HepG2 (cell line): ENCODE measurements around the gene DCHS2. TPM values are rescaled to one million over a fixed set of nuclear protein-coding genes. Genes with fewer than 3 reads are reported as not detected.

ENCODE experiments used
- ATAC-seq: fragments of 200-7000 bp; cut with Tn5 transposase; 3 replicates; pipeline ENCODE4 v1.9.1; 2020; ENCODE audit warnings: mild to moderate bottlenecking, moderate library complexity
- BruUV-seq: library from RNA; stranded (reverse); fragments of 400-500 nt; replicated peaks from 2 replicates; lab custom pipeline; 2021; lab: Mats Ljungman, UMichigan
- CTCF ChIA-PET: fragments of 300-600 bp; formaldehyde crosslinking; extraction: SDS; loops from one replicate; lab custom pipeline; 2021; ENCODE audit warnings: low total read pairs, inconsistent platforms, low intra/inter-chr PET ratio; lab: Yijun Ruan, JAX
- POLR2A ChIA-PET: fragments of 350-600 bp; sonication (Branson Sonifier 250); formaldehyde crosslinking; loops from one replicate; lab custom pipeline; 2020; ENCODE audit warnings: antibody characterized with exemption, inconsistent platforms; lab: Yijun Ruan, JAX
- DNase-seq: peaks from one replicate; pipeline ENCODE4 v3.0.0-alpha.2; 2015; ENCODE audit warnings: low spot score
- FAIRE-seq: peaks from 3 replicates; lab custom pipeline; 2011; peaks lifted over from hg19 to GRCh38; lab: Jason Lieb, UNC
- H2AFZ ChIP-seq: one replicate; pipeline ENCODE4 v1.6.1; 2011; ENCODE audit warnings: low read length, inconsistent platforms
- H3K27ac ChIP-seq: fragments of 300-600 bp; 3 replicates; pipeline ENCODE4 v1.8.0; 2011; ENCODE audit warnings: mixed run types, mild to moderate bottlenecking, mixed read lengths, low read length, inconsistent platforms; ENCODE audit not compliant: insufficient read depth; ENCODE audit errors: extremely low read length
- H3K27me3 ChIP-seq, 2 experiments: fragments of 200-600 bp in 1 of 2; 2 replicates in 1 of 2; 3 replicates in 1 of 2; pipeline versions ENCODE4 v1.6.0 to v1.8.0; 2011; ENCODE audit warnings: low read length in 2 of 2, mild to moderate bottlenecking in 2 of 2, moderate library complexity in 2 of 2, inconsistent platforms in 1 of 2; ENCODE audit not compliant: insufficient read depth in 2 of 2, control insufficient read depth in 1 of 2
- H3K36me3 ChIP-seq, 2 experiments: fragments of 200-600 bp in 1 of 2; replicated peaks in 1 of 2; 2 replicates in 1 of 2; 3 replicates in 1 of 2; pipeline versions ENCODE4 v1.5.1 to v1.8.0; 2011; ENCODE audit warnings: low read length in 2 of 2, inconsistent platforms in 1 of 2; ENCODE audit not compliant: insufficient read depth in 2 of 2, control insufficient read depth in 1 of 2
- H3K4me1 ChIP-seq: 2 replicates; pipeline ENCODE4 v1.5.1; 2012; ENCODE audit warnings: low read length, inconsistent platforms; ENCODE audit not compliant: insufficient read depth
- H3K4me2 ChIP-seq: 2 replicates; pipeline ENCODE4 v1.6.0; 2011; ENCODE audit warnings: low read depth, low read length, inconsistent platforms
- H3K4me3 ChIP-seq, 3 experiments: fragments of 200-600 bp in 1 of 3; sonication (generic), shearing (Covaris generic) in 1 of 3; replicated peaks in 1 of 3; 2 replicates each; pipeline ENCODE4 v1.5.1; 2011 to 2016; ENCODE audit warnings: low read length in 3 of 3, inconsistent platforms in 2 of 3, low read depth in 2 of 3, mild to moderate bottlenecking in 2 of 3, control low read depth in 1 of 3, mixed read lengths in 1 of 3; ENCODE audit not compliant: insufficient read depth in 1 of 3
- H3K79me2 ChIP-seq: one replicate; pipeline ENCODE4 v1.6.1; 2011; ENCODE audit warnings: low read length, inconsistent platforms; ENCODE audit not compliant: insufficient read depth
- H3K9ac ChIP-seq: 2 replicates; pipeline ENCODE4 v1.6.0; 2011; ENCODE audit warnings: mild to moderate bottlenecking, low read depth, low read length, inconsistent platforms; ENCODE audit not compliant: insufficient read depth
- H3K9me3 ChIP-seq: 2 replicates; pipeline ENCODE4 v1.5.1; 2012; ENCODE audit warnings: mild to moderate bottlenecking, low read length
- H4K20me1 ChIP-seq: 2 replicates; pipeline ENCODE4 v1.6.0; 2011; ENCODE audit warnings: inconsistent platforms, mild to moderate bottlenecking, low read length, moderate library complexity; ENCODE audit not compliant: insufficient read depth
- ATAD3A ChIP-seq: sonication (generic); formaldehyde crosslinking; IDR thresholded peaks from 2 replicates; pipeline ENCODE4 v1.4.0; 2020; ENCODE audit warnings: missing genetic modification reagents
- EEA1 ChIP-seq: sonication (generic); formaldehyde crosslinking; IDR thresholded peaks from 2 replicates; pipeline ENCODE4 v1.5.1; 2020; ENCODE audit warnings: mild to moderate bottlenecking, missing genetic modification reagents, borderline replicate concordance
- GTF2F1 ChIP-seq: fragments of 150-350 bp; IDR thresholded peaks from 2 replicates; pipeline ENCODE4 v1.6.1; 2014; ENCODE audit warnings: low read length
- KAT7 ChIP-seq: IDR thresholded peaks from 2 replicates; pipeline ENCODE4 v1.6.1; 2018; ENCODE audit warnings: borderline replicate concordance, missing compliant biosample characterization
- KDM2A ChIP-seq: sonication (generic); formaldehyde crosslinking; IDR thresholded peaks from 2 replicates; pipeline ENCODE4 v1.4.0; 2020; ENCODE audit warnings: low read depth, missing genetic modification reagents, borderline replicate concordance
- KLF12 ChIP-seq: sonication (generic); formaldehyde crosslinking; IDR thresholded peaks from 2 replicates; pipeline ENCODE4 v1.4.0; 2020; ENCODE audit warnings: missing genetic modification reagents, borderline replicate concordance
- NBN ChIP-seq: fragments of 450-650 bp; conservative IDR thresholded peaks from 2 replicates; pipeline ENCODE4 v1.6.1; 2017
- SMAD3 ChIP-seq: sonication (generic); formaldehyde crosslinking; IDR thresholded peaks from 2 replicates; pipeline ENCODE4 v1.4.0; 2020; ENCODE audit warnings: missing genetic modification reagents
- SP2 ChIP-seq: sonication (generic); formaldehyde crosslinking; IDR thresholded peaks from 2 replicates; pipeline ENCODE4 v1.5.1; 2020; ENCODE audit warnings: mild to moderate bottlenecking, missing genetic modification reagents
- ZBTB42 ChIP-seq: sonication (generic); formaldehyde crosslinking; IDR thresholded peaks from 2 replicates; pipeline ENCODE4 v1.5.0; 2020; ENCODE audit warnings: mild to moderate bottlenecking, missing genetic modification reagents
- ZMAT5 ChIP-seq: sonication (generic); formaldehyde crosslinking; IDR thresholded peaks from 2 replicates; pipeline ENCODE4 v1.5.0; 2020; ENCODE audit warnings: mild to moderate bottlenecking, low read depth, missing genetic modification reagents, borderline replicate concordance
- ZNF670 ChIP-seq: sonication (generic); formaldehyde crosslinking; IDR thresholded peaks from 2 replicates; pipeline ENCODE4 v1.8.0; 2022; ENCODE audit warnings: mild to moderate bottlenecking, missing genetic modification reagents, borderline replicate concordance
- WGBS: methylation state at CpG from one replicate; pipeline ENCODE4 v1.1.6; 2017; ENCODE audit warnings: low lambda C conversion rate; 5-methylcytosine and 5-hydroxymethylcytosine counted together
- in situ Hi-C: cut with HindIII; loops from 2 replicates; pipeline ENCODE4 v1.10.0; 2017; ENCODE audit warnings: low pct_unique_long_range_greater_than_20kb; ENCODE audit not compliant: extremely low pct_ligation_motif_present
- intact Hi-C: fragments of 100-400 bp; cut with micrococcal nuclease; formaldehyde crosslinking; loops from one replicate; pipeline ENCODE4 v1.10.0; 2022; ENCODE audit not compliant: unreplicated experiment
- polyA plus RNA-seq, 8 experiments: library from polyadenylated mRNA; depleted of rRNA in 3 of 8; stranded (reverse) in 7 of 8; unstranded in 1 of 8; fragments of >200 nt; fragmentation: Illumina TruSeq in 4 of 8; extraction: Trizol in 4 of 8; gene quantifications; 2 replicates each; pipeline versions ENCODE4 v1.2.1 to v1.2.3, GENCODE V29; 2011 to 2016; ENCODE audit warnings: low read depth in 4 of 8, missing spikeins in 1 of 8, mixed read lengths in 1 of 8; ENCODE audit not compliant: insufficient read depth in 1 of 8
- total RNA-seq, 5 experiments: library from RNA; depleted of rRNA; stranded (reverse); fragments of >200 nt; fragmentation: Illumina TruSeq; extraction: Trizol; gene quantifications; 2 replicates each; pipeline ENCODE4 v1.2.3, GENCODE V29; 2016; ENCODE audit warnings: low read depth in 1 of 5
- TF ChIP-seq, protein P1 (sequence below): sonication (generic); formaldehyde crosslinking; IDR thresholded peaks from 2 replicates; pipeline ENCODE4 v1.8.0; 2022; ENCODE audit warnings: mild to moderate bottlenecking, missing genetic modification reagents; ENCODE audit not compliant: insufficient replicate concordance
- TF ChIP-seq, protein P2 (sequence below): sonication (generic); formaldehyde crosslinking; IDR thresholded peaks from 2 replicates; pipeline ENCODE4 v1.9.0; 2021; ENCODE audit warnings: missing genetic modification reagents, mild to moderate bottlenecking, borderline replicate concordance

Gene DCHS2
- total and polyA plus RNA-seq, 2 of the 13 experiments (the other 11 are each of a cell fraction or from before 2014, with no cell fraction given): 0.03 TPM; not detected in 1

DNA sequence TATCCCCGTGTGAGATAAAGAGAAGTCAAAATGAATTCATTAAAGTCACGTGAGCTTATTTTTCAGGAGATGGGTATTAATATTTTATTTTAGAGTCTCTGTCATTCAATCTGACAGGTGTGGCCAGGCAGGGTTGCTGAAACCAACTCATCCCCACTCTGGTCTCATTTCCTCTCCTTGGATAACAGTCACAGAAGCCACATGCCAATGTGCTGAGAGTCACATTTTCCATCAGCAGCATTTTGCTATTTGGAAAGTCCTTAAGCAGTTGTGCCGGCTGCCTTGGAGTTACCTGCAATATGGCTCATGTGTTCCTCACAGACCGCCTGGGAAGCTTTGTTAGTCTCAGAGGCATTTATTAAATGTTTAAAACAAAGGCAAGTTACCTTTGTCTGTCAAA, 302.3 kb downstream of the DCHS2 start:
- Histone ChIP-seq H2AFZ (no peak overlapping the region), H3K79me2 (no peaks in the 10 kb centered on the region), H3K9me3 (no peaks in the 10 kb centered on the region), H3K4me2 (no peak overlapping the region), H3K36me3 (no peaks in the 10 kb centered on the region), H3K27ac (no peak overlapping the region), H3K4me3 (no peak overlapping the region), H4K20me1 (no peaks in the 10 kb centered on the region), H3K27me3 (no peaks in the 10 kb centered on the region), H3K9ac (no peak overlapping the region), H3K4me1 (no peaks in the 10 kb centered on the region)
- 6% methylated on average over 4 of the region's 4 CpGs for WGBS
- BruUV-seq: no TSS peak
- no peak for FAIRE-seq
- POLR2A ChIA-PET: no interaction called here
- ATAC-seq: no peak
- no peak for DNase-seq
- CTCF ChIA-PET: no interaction called here
- in situ Hi-C loops (no loop called here), intact Hi-C loops (no loop called here)
- no peak for TF ChIP-seq SMAD3
- TF ChIP-seq NBN: no peak
- TF ChIP-seq ZNF670 (CRISPR knock-in tag): no peak
- TF ChIP-seq KDM2A (CRISPR knock-in tag): no peak
- TF ChIP-seq, protein P1, sequence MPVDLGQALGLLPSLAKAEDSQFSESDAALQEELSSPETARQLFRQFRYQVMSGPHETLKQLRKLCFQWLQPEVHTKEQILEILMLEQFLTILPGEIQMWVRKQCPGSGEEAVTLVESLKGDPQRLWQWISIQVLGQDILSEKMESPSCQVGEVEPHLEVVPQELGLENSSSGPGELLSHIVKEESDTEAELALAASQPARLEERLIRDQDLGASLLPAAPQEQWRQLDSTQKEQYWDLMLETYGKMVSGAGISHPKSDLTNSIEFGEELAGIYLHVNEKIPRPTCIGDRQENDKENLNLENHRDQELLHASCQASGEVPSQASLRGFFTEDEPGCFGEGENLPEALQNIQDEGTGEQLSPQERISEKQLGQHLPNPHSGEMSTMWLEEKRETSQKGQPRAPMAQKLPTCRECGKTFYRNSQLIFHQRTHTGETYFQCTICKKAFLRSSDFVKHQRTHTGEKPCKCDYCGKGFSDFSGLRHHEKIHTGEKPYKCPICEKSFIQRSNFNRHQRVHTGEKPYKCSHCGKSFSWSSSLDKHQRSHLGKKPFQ (CRISPR knock-in tag): no peak
- TF ChIP-seq ZBTB42 (CRISPR knock-in tag): no peak
- TF ChIP-seq, protein P2, sequence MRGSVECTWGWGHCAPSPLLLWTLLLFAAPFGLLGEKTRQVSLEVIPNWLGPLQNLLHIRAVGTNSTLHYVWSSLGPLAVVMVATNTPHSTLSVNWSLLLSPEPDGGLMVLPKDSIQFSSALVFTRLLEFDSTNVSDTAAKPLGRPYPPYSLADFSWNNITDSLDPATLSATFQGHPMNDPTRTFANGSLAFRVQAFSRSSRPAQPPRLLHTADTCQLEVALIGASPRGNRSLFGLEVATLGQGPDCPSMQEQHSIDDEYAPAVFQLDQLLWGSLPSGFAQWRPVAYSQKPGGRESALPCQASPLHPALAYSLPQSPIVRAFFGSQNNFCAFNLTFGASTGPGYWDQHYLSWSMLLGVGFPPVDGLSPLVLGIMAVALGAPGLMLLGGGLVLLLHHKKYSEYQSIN (CRISPR knock-in tag): no peak
- no peak for TF ChIP-seq KLF12 (CRISPR knock-in tag)
- TF ChIP-seq EEA1 (CRISPR knock-in tag): no peak
- no peak for TF ChIP-seq ZMAT5 (CRISPR knock-in tag)
- no peak for TF ChIP-seq SP2
- TF ChIP-seq KAT7 (CRISPR knock-in tag): no peak
- TF ChIP-seq ATAD3A (CRISPR knock-in tag): no peak
- TF ChIP-seq GTF2F1: no peak
